Sigmoid colon (tissue), 7 donors: Measurements from ENCODE around the gene PHACTR3. TPM values are rescaled to one million over a fixed set of nuclear protein-coding genes. Genes with fewer than 3 reads are reported as not detected.

Experiments
- DNase-seq: peaks from one replicate; pipeline ENCODE4 v3.0.0-alpha.2; 2019
- H3K27ac ChIP-seq, 4 donors: fragments of 200-600 bp; sonication (generic); one replicate each; pipeline ENCODE4 v1.5.1; 2016 to 2019; ENCODE audit warnings: mild to moderate bottlenecking in 1 of 4
- H3K27me3 ChIP-seq, 3 donors: fragments of 200-600 bp; sonication (generic); one replicate each; pipeline ENCODE4 v1.5.1; 2019; ENCODE audit warnings: mild to moderate bottlenecking in 1 of 3
- H3K36me3 ChIP-seq, 4 donors: fragments of 200-600 bp; sonication (generic); one replicate each; pipeline ENCODE4 v1.5.1; 2016 to 2019
- H3K4me1 ChIP-seq, 4 donors: fragments of 200-600 bp; sonication (generic); one replicate each; pipeline ENCODE4 v1.5.1; 2017 to 2019
- H3K4me3 ChIP-seq, 4 donors: fragments of 200-600 bp; sonication (generic); one replicate each; pipeline ENCODE4 v1.5.1; 2017 to 2019; ENCODE audit warnings: mild to moderate bottlenecking in 2 of 4, moderate library complexity in 1 of 4
- H3K9me3 ChIP-seq, 4 donors: fragments of 200-600 bp in 3 of 4; sonication (generic) in 3 of 4; one replicate each; pipeline versions ENCODE4 v1.5.1 to v1.6.1; 2013 to 2019
- EP300 ChIP-seq, 4 donors: sonication (generic); formaldehyde crosslinking; IDR thresholded peaks; one replicate each; pipeline ENCODE4 v1.6.1; 2017; ENCODE audit warnings: antibody characterized with exemption in 4 of 4
- POLR2A ChIP-seq, 2 donors: fragments of 450-650 bp; IDR thresholded peaks; one replicate each; pipeline ENCODE4 v1.6.1; 2016; ENCODE audit warnings: antibody characterized with exemption in 2 of 2, mild to moderate bottlenecking in 2 of 2, moderate library complexity in 2 of 2
- POLR2AphosphoS5 ChIP-seq, 4 donors: sonication (generic); formaldehyde crosslinking; IDR thresholded peaks; one replicate each; pipeline ENCODE4 v1.6.1; 2017; ENCODE audit warnings: antibody characterized with exemption in 4 of 4
- WGBS, 2 donors: extraction: QIAGEN DNeasy Blood & Tissue Kit; methylation state at CpG; one replicate each; pipeline ENCODE4 v1.1.7; 2013; 5-methylcytosine and 5-hydroxymethylcytosine counted together
- intact Hi-C: fragments of 100-400 bp; cut with DNase I; formaldehyde crosslinking; loops from one replicate; pipeline ENCODE4 v1.15.1; 2023
- polyA plus RNA-seq, 3 donors: library from polyadenylated mRNA; stranded (reverse); fragments of 200-250 nt; gene quantifications; one replicate each; pipeline ENCODE4 v1.2.3, GENCODE V29; 2013
- total RNA-seq, 4 donors: library from RNA; depleted of rRNA; stranded (reverse); fragments of >200 nt; gene quantifications; one replicate each; pipeline ENCODE4 v1.1.0, GENCODE V29; 2016
- TF ChIP-seq, protein P1 (sequence below), 4 experiments: fragments of 450-650 bp in 3 of 4; fragments of 200-600 bp in 1 of 4; IDR thresholded peaks; one replicate each; pipeline ENCODE4 v1.5.1; 2016 to 2019; ENCODE audit warnings: antibody characterized with exemption in 4 of 4, mild to moderate bottlenecking in 3 of 4, moderate library complexity in 2 of 4
- donor health status: healthy with polysubstance abuse.
- donor health status: Bipolar disorder and iron deficiency.
- donor health status: healthy.

The PHACTR3 gene
- total and polyA plus RNA-seq, 7 donors: under 0.01 to 1.5 (median 0.81) TPM

DNA sequence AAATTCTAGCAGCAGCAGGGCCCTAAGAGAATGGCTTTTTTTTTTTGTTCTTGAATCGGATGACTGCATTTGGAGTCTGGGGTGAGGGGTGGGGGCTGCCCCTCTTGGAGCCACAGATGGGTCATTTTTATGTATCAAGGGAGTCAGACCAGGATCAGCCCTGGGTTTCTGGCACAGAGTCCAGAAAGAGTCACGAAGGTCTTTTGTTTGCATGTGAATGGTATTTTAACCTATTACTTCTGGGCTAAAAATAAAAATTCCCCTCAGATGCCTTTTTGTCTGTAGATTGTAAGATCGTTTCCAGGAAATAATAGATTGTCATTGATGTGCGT lies 72.5 kb downstream of the PHACTR3 start:
- DNase-seq: no peak
- intact Hi-C loops: no loop called here
- H3K36me3 ChIP-seq: no peaks in the 10 kb centered on the region
- TF ChIP-seq POLR2AphosphoS5 (IDR thresholded peaks at IDR 0.05): no peak
- TF ChIP-seq, protein P1, sequence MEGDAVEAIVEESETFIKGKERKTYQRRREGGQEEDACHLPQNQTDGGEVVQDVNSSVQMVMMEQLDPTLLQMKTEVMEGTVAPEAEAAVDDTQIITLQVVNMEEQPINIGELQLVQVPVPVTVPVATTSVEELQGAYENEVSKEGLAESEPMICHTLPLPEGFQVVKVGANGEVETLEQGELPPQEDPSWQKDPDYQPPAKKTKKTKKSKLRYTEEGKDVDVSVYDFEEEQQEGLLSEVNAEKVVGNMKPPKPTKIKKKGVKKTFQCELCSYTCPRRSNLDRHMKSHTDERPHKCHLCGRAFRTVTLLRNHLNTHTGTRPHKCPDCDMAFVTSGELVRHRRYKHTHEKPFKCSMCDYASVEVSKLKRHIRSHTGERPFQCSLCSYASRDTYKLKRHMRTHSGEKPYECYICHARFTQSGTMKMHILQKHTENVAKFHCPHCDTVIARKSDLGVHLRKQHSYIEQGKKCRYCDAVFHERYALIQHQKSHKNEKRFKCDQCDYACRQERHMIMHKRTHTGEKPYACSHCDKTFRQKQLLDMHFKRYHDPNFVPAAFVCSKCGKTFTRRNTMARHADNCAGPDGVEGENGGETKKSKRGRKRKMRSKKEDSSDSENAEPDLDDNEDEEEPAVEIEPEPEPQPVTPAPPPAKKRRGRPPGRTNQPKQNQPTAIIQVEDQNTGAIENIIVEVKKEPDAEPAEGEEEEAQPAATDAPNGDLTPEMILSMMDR (IDR thresholded peaks at IDR 0.05): no peak
- no peak for TF ChIP-seq EP300 (IDR thresholded peaks at IDR 0.05)
- no peak for TF ChIP-seq POLR2A (IDR thresholded peaks at IDR 0.05)
- H3K27me3 ChIP-seq: peaks cover 0 to 23% (median 21%) of the 10 kb centered on the region in 3 donors
- WGBS, 2 donors: 46% methylated on average over 4 of the region's 4 CpGs
- no peak overlapping the region for H3K4me3 ChIP-seq
- H3K27ac ChIP-seq: no peak overlapping the region
- no peaks in the 10 kb centered on the region for H3K4me1 ChIP-seq
- H3K9me3 ChIP-seq: no peaks in the 10 kb centered on the region

GRCh38 chr20:59677586-59677985 lies 73.2 kb downstream of the PHACTR3 start:
- intact Hi-C loops: no loop called here
- WGBS, 2 donors: 81 to 82% methylated on average over 6 of the region's 6 CpGs
- H3K9me3 ChIP-seq: no peaks in the 10 kb centered on the region
- no peaks in the 10 kb centered on the region for H3K4me1 ChIP-seq
- DNase-seq: no peak
- H3K36me3 ChIP-seq: no peaks in the 10 kb centered on the region
- TF ChIP-seq POLR2A (IDR thresholded peaks at IDR 0.05) (no peak), POLR2AphosphoS5 (IDR thresholded peaks at IDR 0.05) (no peak), EP300 (IDR thresholded peaks at IDR 0.05) (no peak)
- TF ChIP-seq, protein P1 (IDR thresholded peaks at IDR 0.05): no peak
- no peak overlapping the region for H3K4me3 ChIP-seq
- H3K27me3 ChIP-seq: peaks cover 0 to 23% (median 21%) of the 10 kb centered on the region in 3 donors
- no peak overlapping the region for H3K27ac ChIP-seq

- H3K9me3 ChIP-seq: no peaks in the 10 kb centered on the region
- H3K27ac ChIP-seq: no peak overlapping the region
- H3K36me3 ChIP-seq: no peaks in the 10 kb centered on the region
- H3K4me1 ChIP-seq: no peaks in the 10 kb centered on the region
- peaks cover 0 to 23% (median 21%) of the 10 kb centered on the region in 3 donors for H3K27me3 ChIP-seq
- H3K4me3 ChIP-seq: no peak overlapping the region
- no peak for DNase-seq
- 60 to 63% methylated on average over 9 of the region's 9 CpGs for WGBS, 2 donors
- TF ChIP-seq EP300 (IDR thresholded peaks at IDR 0.05) (no peak), POLR2AphosphoS5 (IDR thresholded peaks at IDR 0.05) (no peak), POLR2A (IDR thresholded peaks at IDR 0.05) (no peak)
- TF ChIP-seq, protein P1 (IDR thresholded peaks at IDR 0.05): no peak
- intact Hi-C loops: no loop called here
Observed at GRCh38 chr20:59678288-59678687, 73.9 kb downstream of the PHACTR3 start.

GRCh38 chr20:59678951-59679350 lies 74.6 kb downstream of the PHACTR3 start:
- Histone ChIP-seq H3K9me3 (no peaks in the 10 kb centered on the region), H3K36me3 (no peaks in the 10 kb centered on the region), H3K27ac (no peak overlapping the region), H3K4me1 (no peaks in the 10 kb centered on the region), H3K27me3 (peaks cover 0 to 23% (median 21%) of the 10 kb centered on the region in 3 donors), H3K4me3 (no peak overlapping the region)
- intact Hi-C loops: no loop called here
- TF ChIP-seq POLR2AphosphoS5 (IDR thresholded peaks at IDR 0.05) (no peak), EP300 (IDR thresholded peaks at IDR 0.05) (no peak), POLR2A (IDR thresholded peaks at IDR 0.05) (no peak)
- TF ChIP-seq, protein P1 (IDR thresholded peaks at IDR 0.05): no peak
- WGBS, 2 donors: 70 to 71% methylated on average over 8 of the region's 8 CpGs
- DNase-seq: no peak

DNA sequence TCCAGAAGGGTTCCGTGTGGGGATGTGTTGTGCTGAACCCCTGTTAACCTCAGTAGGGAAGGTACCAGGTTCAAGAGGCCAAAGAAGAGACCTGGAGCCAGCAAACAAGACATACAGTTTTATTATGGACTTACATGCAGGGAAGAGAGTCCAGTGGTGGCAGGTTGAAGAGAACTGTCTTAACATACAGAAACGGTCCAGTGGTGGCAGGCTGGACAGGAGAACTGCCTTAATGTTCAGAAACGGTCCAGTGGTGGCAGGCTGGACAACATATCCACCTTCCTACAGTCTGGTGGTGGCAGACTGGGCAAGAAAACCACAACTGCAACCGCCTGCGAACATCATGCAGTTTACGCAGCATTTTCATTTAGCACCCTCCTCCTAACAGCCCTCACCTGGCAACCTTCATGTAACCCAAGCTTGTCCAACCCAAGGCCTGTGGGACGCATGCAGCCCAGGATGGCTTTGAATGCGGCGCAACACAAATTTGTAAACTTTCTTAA lies 75.9 kb downstream of the PHACTR3 start:
- Histone ChIP-seq H3K9me3 (no peaks in the 10 kb centered on the region), H3K4me3 (no peak overlapping the region), H3K36me3 (no peaks in the 10 kb centered on the region), H3K27me3 (peaks cover 0 to 22% (median 21%) of the 10 kb centered on the region in 3 donors), H3K4me1 (no peaks in the 10 kb centered on the region), H3K27ac (no peak overlapping the region)
- intact Hi-C loops: no loop called here
- no peak for DNase-seq
- WGBS, 2 donors: 82 to 87% methylated on average over 9 of the region's 9 CpGs
- TF ChIP-seq, protein P1 (IDR thresholded peaks at IDR 0.05): no peak
- TF ChIP-seq POLR2A (IDR thresholded peaks at IDR 0.05): no peak
